Choroid plexus epithelial cell (primary cell): ENCODE data around the gene EXTL2.
"Not testable (repeated sequence)": the region's sequence is repeated elsewhere in the genome, so short reads cannot be mapped to it uniquely, and the experiment has no call there.

Experiments
- DNase-seq: peaks from one replicate; pipeline ENCODE4 v3.0.0-alpha.2; 2010; ENCODE audit warnings: low read depth
- H3K4me3 ChIP-seq: 2 replicates; pipeline ENCODE4 v1.5.1; 2011; ENCODE audit warnings: low read depth, mild to moderate bottlenecking, control low read depth, low read length, moderate library complexity
- TF ChIP-seq, protein P1 (sequence below): conservative IDR thresholded peaks from 2 replicates; pipeline ENCODE4 v1.5.1; 2011; ENCODE audit warnings: low read depth, mild to moderate bottlenecking, control low read depth, inconsistent platforms, low read length, moderate library complexity

EXTL2 gene

DNA sequence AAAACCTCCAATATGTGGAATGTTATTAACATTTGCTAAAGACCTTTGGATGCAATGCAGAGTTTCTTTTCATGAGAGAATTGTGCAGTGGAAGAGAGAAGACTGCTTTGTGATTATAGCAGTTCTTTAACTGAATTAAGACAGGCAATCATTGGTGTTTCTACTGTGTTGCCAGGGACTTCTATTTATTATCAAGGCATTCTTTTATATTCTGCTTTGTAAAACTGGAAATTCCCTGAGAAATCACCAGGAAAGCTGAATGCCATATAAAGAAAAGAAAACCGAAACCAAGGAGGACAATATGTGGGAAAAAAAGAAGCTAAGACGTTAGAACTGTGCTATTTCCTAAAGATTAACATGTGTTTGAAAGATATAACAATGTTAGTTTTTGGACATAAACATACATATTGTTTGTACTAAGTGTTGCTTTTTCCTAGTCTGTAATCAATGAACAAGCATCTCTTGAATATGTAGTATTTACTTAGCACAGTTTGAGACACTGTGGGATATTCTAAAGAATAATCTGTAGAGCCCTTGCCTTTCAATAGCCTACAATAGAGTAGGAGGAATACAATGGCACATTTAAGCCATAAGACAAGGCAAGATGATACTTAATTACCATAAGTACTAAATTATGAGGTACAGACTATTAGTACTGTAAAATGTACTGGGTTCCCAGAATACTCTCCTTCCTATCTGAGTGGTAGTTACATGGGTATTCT, 47.1 kb downstream of the EXTL2 start:
- DNase-seq = peak; percentile 70
- TF ChIP-seq, protein P1, sequence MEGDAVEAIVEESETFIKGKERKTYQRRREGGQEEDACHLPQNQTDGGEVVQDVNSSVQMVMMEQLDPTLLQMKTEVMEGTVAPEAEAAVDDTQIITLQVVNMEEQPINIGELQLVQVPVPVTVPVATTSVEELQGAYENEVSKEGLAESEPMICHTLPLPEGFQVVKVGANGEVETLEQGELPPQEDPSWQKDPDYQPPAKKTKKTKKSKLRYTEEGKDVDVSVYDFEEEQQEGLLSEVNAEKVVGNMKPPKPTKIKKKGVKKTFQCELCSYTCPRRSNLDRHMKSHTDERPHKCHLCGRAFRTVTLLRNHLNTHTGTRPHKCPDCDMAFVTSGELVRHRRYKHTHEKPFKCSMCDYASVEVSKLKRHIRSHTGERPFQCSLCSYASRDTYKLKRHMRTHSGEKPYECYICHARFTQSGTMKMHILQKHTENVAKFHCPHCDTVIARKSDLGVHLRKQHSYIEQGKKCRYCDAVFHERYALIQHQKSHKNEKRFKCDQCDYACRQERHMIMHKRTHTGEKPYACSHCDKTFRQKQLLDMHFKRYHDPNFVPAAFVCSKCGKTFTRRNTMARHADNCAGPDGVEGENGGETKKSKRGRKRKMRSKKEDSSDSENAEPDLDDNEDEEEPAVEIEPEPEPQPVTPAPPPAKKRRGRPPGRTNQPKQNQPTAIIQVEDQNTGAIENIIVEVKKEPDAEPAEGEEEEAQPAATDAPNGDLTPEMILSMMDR = no peak
- peak overlapping the region; percentile 17 for H3K4me3 ChIP-seq

DNA sequence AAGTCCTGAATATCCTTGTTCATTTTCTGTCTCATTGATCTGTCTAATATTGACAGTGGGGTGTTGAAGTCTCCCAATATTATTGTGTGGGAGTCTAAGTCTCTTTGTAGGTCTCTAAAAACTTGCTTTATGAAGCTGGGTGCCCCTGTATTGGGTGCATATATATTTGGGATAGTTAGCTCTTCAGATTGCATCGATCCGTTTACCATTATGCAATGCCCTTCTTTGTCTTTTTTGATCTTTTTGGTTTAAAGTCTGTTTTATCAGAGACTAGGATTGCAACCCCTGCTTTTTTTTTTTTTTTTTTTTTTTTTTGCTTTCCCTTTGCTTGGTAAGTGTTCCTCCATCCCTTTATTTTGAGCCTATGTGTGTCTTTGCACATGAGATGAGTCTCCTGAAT, 51.5 kb downstream of the EXTL2 start:
- not testable (repeated sequence) for H3K4me3 ChIP-seq, DNase-seq

GRCh38 chr1:100835866-100836842, 58.5 kb downstream of the EXTL2 start:
- TF ChIP-seq, protein P1 = no peak
- H3K4me3 ChIP-seq = no peak overlapping the region
- DNase-seq = peak; percentile 49

DNA sequence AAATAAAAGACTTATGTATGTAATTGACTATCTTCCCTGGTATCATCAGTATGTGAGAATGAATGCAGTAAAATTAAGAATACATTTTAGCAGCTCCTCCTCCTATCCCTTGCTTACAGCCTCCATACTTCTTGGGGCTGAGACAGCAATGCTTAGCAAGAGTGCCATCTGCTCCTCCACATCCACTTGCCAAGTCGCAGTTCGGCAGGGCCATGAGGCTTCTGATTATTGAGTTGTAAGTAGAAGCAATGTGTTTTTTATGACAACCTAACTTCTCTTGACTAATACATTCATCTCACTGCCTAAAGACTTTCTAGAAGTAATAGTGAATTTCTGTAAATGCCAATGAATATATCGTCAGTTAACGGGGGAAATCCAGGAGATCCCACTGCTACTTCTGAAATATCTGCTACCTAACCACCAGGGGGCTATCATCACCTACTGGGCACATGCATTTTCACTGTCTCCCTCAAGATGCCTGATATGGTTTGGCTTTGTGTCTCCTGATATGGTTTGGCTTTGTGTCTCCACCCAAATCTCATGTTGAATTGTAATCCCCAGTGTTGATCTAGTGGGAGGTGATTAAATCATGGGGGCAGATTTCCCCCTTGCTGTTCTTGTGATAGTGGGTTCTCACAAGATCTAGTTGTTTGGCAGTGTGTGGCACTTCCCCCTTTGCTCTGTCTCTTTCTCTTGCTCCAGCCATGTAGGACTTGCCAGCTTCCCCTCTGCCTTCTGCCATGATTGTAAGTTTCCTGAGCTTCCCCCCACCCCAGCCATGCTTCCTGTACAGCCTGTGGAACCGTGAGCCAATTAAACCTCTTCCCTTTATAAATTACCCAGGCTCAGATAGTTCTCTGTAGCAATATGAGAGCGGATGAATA, 59.6 kb downstream of the EXTL2 start:
- H3K4me3 ChIP-seq = no peak overlapping the region
- TF ChIP-seq, protein P1 = peak; percentile 54
- peak; percentile 42 for DNase-seq

GRCh38 chr1:100832694-100833428, 61.8 kb downstream of the EXTL2 start:
- H3K4me3 ChIP-seq = no peak overlapping the region
- TF ChIP-seq, protein P1 = no peak
- DNase-seq = no peak

DNA sequence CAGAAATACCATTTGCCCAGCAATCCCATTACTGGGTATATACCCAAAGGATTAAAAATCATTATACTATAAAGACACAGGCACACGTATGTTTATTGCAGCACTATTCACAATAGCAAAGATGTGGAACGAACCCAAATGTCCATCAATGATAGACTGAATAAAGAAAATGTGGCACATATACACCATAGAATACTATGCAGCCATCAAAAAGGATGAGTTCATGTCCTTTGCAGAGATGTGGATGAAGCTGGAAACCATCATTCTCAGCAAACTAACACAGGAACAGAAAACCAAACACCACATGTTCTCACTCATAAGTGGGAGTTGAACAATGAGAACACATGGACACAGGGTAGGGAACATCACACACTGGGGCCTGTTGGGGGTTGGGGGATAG, 69.0 kb downstream of the EXTL2 start:
- DNase-seq, H3K4me3 ChIP-seq: not testable (repeated sequence)
